Activated CD4-positive, alpha-beta T cell treated with anti-CD3 and anti-CD28 coated beads for 48 hours (primary cell): ENCODE measurements around the gene SLC22A31.

Experiments used
- DNase-seq: peaks from one replicate; pipeline ENCODE4 v3.0.0-alpha.2; 2020

The SLC22A31 gene

DNA sequence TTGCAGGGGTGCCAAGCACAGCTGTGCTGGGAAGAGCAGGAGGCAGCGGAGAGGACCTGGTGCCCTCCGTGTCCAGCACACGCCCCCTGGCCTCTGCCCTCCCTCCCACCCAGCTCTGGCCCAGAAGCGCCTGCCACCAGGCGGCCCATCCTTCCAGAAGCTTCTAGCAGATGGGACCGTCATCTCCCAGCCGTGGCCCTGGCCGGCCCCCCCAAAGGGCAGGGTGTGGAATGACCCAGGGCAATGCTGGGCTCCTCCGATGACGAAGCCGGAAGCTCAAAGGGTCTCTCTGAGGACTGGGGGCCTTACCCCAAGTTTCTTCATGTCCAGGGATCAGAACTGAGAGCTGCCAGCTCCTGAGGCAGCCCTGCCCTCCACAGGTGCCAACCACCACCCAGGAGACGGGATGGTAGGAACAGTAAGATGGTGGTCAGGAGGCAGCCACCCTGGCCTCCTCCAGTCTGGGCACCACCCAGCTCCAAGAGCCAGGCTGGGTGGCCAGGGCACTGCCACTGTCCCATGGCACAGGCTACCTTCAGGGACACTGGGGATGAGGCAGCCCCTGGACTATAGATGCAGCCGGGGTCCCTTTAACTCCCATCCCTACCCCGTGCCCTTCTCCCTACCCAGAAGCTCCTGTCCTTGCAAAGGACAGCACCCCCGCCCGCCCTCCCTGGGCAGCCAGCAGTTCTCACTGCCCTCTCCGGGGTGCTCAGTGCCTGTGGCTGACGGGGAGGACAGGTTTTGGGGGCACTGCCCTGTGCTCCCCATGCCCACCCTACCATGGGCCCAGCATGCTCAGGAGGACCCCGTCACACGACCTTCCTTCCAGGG lies 35.3 kb downstream of the SLC22A31 start:
- DNase-seq = no peak

DNA sequence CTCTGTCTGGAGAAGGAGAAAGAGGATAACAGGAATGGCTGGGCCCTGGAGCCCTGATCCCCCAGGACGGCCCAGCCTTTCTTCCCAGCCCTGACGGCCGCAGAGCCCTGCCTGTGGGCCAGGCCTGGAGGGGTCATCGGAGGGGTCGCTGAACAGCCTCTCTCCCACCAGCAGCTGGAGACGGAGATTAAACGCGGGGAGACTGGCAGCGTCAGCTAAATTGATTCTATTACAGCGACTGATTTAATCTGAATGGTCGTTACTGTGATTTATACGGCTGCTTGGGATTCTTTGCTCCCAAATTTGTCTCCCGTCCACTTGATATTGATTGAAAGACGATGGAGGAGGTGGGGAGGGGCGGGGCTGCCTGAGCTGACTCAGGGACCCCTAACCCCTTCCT lies 35.9 kb downstream of the SLC22A31 start:
- no peak for DNase-seq

DNA sequence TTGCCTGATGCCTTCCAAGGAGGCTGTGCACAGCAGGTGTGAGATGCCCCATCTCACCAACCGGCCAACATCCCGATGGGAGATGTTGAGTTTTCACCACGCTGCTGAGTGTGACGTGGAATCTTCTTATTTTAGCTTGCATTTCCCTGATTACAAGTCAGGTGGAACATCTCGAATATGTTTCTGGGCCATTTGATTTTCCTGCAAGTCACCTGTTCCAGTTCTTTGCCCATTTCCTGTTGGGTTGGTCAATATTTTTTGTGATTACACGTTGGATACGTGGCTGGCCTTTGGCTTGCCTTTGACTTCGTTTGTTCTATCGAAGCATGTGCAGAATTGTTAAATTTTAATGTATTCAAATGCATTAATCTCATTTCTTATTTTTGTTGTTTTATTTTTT lies 37.0 kb downstream of the SLC22A31 start:
- no peak for DNase-seq

DNA sequence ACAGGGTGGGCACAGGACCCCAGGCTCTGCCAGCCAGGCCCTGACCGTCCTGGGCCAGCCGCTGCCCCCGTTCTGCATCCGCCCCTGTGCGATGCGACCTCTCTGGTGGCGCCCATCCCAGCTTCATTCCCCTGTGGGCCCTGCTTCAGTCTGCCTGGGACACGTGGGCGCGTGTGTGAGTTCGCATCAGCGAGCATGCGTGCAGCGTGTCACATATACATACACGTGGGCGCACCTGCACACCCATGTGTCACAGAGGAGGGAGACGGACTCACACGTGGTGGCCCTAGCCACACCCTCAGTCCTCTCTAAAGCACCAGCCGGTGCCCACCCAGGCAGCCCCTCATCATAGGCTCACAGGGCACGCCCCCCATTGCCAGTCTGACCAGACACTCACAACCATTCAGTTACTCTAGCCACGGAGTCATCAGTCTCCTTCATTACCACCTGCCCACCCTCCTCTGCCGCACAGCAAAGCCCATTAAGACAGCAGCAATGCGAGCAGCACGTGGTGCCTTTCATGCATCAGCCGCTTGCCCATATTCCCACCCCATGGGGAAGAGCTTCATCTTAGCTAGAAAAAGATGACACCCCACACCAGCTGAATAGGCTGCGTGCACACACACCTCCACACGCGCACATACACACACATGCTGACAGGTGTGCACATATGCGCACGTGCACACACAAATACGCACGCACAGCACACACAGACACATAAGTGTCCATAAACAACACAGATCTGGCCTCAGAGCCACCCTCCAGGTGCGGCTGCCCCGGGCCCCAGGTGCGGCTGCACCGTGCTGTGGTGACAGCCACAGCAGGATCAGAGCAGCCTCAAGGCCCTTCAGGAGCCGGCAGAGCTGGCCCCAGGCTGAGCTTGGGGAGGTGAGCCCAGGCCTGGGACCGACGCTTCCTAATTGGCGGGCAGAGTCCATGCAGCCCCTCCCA lies 38.3 kb downstream of the SLC22A31 start:
- no peak for DNase-seq

DNA sequence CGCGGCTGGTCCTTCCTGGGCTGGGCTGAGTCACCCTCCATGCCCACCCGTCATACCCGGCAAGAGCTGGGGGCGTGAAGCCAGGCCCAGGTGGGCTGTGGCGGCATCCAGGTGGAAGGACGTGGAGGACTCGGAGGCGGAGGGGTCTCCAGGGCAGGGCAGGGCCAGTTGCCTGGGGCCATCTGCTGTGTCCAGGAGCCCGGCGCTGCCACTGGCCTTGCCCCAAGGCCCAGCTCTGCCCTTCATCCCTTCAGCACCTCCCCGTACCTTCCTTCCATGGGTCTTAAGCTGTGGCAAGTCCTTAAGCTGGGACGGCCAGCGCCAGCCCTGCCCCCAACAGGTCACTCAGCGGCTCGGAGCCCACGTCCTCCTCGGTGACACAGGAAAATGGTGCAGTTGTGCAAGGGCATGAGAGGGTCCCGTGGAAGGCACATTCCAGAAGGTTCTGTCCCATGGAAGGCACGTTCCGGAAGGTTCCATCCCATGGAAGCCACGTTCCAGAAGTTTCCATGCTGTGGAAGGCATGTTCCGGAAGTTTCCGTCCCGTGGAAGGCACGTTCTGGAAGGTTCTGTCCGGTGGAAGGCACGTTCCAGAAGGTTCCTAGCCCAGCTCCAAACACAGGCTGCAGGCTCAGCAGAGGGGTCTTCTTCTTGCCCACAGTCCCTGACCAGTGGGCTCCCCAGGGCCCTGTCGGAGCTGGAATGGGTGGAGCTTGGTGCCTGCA lies 39.2 kb downstream of the SLC22A31 start:
- DNase-seq = no peak

DNA sequence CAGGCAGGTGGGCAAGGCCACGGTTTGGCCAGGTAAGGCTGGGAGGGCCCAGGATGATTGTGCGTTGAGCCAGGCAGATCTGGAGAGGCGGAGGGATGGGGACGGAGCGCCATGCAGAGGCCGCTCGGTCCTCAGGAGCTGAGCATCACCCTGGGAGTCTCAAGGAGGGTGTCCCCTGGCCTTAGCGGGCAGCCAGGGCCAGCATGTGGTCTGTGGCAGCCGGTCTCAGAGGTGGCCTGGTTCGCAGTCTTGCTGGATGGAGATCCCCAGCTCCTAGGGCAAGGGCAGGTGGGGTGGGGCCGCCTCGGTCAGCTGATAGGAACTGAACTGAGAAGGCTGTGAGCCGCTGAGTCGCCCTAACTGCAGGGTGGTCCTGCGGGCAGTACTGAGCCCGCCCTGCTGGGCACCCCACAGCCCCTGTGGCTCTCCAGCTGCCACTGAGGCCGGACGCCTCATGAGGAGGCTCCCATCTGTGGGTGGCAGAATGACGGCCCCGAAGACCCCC lies 40.4 kb downstream of the SLC22A31 start:
- no peak for DNase-seq

DNA sequence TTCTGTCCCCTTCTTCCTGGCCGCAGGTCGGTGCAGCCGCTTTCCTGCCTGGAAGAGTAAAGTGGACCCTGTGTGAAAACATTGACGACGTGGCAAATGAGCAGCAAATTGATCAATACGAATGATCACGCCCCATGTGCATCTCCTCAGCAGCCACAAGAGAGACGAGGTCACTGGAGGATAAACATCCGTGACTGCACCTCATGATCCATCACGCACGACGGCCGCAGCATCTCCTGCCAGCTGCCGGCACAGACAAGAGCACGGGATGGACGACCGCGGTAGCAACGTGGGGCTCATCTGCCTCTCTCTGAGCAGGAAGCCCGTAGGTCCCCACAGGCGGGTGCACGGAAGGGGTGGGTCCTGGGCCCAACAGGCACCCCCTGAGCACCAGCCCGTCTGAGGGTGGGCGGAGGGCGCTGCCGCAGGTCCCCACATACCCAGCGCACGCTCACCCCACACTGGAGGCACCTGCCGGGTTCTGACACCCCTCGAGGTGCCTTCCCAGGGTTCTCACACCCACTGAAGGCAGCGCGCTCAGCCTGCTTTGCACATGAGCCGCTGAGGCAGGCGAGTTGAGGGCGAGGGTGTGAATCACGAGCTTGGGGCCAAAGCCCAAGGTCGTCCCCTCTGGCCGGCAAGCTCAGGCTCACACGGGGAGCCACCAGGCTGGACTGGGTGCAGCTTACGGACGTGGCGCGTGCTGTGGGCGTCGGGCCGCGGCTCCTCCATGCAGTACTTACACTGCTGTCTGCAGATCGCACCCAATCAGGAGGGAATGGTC lies 41.1 kb downstream of the SLC22A31 start:
- DNase-seq = no peak

DNA sequence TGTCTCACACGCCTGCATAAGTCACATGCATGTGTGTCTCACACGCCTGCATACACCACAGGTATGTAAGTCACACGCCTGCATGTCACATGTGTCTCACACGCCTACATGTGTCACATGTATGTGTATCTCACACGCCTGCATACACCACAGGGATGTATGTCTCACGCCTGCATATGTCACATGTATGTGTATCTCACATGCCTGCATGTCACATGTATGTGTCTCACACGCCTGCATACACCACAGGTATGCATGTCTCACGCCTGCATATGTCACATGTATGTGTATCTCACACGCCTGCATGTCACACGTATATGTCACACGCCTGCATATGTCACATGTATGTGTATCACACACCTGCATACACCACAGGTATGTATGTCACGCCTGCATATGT lies 42.6 kb downstream of the SLC22A31 start:
- no peak for DNase-seq

DNA sequence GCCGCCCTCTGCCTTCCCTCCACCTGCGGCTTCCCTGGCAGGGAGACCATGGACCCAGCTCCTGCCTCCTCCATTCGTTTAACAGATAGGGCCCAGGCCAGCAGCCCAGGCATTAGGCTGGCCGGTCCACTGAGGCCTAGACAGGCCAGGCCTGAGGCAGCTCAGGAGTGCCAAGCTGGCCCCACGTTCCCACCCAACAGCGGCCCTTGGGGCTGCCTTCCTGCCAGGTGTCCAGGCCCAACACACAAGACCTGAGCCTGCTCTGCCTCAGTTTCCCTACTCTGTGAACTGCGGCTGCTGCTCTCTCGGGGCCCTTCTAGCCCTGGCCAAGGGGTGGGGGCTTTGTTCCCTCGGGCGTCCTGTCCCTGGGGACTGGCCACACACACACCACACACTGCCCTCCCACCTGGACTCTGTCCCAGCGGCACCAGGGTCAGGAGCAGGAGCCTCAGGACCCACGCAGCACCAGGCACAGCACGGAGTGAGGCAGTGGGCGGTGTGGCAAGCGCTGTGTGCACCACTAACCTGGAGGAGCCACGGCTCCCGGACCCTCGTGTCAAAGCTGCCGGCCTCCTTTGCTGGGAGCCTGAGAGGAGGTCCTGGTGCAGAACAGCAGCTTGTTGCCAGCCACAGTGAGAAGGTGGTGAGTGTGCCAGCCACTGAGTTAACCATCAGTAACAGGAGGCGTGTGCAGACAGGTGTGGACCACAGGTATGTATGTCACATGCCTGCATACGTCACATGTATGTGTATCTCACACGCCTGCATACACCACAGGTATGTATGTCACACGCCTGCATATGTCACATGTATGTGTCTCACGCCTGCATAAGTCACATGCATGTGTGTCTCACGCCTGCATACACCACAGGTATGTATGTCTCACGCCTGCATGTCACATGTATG lies 43.3 kb downstream of the SLC22A31 start:
- no peak for DNase-seq

DNA sequence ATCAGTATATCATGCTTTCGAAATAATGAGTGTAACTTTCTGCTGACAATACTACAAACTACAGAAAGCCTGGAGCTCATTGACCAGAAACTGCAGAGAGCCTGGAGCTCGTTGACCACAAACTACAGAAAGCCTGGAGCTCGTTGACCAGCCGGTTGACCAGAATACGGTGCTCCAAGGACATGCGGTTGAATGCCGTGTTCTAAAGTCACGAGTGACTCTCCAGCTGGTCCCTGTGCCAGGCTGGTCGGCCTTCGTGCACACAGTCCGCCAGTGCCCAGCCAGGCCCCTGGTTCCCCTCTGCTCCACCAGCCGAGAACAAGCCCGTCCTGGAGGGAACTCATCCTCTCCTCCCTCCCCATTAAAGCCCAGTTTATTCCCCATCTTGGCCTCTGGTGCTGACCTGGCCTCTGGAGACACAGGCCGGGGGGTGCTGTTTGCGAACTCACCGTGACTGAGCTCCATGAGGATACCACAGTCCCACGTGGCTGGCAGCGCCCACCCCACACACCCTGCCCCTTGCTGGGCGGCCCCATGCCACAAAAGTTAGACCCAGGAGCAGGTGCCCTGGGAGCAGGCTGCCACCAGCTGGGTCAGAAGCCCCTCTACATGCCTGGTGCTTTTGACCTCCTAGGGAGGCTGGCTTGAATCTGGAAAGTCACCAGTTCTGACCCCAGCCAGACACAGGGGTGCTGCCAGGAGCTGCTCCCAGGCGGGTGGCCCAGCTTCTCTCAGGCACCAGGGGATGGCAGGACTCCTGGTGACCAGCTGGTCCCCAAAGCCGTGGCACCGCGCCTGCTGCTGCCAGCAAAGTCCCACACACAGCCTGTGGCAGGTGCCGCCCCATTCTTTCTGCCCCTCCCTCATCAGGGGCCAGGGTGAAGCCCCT lies 44.2 kb downstream of the SLC22A31 start:
- no peak for DNase-seq

DNA sequence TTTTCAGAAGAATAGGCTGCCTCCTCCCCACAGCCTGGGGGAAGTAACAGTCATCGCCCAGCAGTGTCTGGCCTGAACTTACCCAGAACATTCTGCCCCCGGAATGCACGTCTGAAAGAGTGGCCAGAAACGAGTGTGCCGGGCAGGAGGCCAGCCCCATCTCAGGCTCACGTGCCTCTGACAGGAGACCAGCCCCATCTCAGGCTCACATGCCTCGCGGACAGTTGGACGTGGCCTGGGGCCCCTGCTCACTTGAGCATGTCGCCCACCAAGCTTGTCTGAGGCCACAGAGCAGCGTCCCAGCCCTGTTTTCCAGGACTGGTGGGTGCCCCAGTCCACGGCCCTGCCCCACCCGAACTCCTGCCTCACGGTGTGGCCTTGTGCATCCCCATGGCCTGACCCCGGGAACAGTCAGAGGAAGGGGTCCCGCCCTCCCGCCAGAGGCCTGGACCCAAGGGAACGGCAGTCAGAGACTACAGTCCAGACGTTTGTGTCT lies 45.1 kb downstream of the SLC22A31 start:
- DNase-seq = no peak

DNA sequence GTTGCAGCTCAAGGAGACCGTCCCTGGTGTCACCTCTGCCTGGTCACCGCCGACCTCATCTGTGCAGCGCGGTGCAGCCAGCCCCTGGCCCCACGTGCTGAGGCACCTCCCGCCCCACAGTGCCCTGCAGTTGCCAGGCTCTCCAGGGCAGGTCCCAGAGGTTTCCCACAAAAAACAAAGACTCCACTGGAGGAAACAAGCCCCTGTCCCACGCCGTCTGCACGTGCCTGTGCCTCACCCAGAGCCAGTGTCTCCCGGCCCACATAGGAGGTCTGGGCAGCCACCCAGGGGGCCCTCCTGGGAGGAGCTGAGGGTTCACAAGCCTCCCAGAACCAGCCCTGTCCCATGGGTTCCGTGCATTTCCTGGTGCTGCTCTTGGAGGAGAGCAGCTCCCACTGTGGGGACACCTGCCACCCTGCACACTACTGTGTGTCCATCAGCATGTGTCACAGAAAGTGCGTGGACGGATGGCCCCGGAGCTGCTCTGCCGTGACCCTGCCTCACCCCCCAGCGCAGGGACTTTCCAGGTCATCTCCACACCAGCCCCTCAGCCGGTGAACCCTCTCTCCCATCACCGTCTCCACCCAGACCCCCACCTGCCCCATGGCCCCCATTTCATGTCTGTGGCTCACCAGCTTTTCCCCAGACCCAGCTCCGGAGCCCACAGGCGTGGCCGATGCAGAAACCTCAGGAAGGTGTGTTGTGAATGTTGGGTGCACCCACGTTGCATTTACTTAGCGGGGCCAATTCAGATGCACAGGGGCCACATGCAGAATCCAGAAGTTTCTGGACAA lies 45.8 kb downstream of the SLC22A31 start:
- DNase-seq = no peak

DNA sequence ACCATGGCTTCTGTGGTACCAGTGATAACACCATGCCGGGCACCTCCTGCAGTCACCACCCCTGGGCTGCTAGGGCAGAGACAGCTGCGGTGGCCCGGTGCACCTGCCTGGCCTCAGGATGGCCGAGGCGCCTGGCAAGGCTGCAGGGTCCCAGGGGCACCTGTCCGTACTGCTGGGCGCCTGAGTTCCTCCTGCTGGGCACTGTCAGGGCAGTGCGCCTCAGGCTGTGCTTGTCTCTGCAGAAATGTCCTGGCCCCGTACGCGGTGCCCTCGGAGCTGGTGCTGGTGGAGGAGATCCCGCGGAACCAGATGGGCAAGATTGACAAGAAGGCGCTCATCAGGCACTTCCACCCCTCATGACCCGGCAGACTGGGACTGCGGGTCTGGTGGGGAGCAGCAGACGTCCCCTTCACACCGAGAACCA lies 46.5 kb downstream of the SLC22A31 start:
- DNase-seq = no peak

DNA sequence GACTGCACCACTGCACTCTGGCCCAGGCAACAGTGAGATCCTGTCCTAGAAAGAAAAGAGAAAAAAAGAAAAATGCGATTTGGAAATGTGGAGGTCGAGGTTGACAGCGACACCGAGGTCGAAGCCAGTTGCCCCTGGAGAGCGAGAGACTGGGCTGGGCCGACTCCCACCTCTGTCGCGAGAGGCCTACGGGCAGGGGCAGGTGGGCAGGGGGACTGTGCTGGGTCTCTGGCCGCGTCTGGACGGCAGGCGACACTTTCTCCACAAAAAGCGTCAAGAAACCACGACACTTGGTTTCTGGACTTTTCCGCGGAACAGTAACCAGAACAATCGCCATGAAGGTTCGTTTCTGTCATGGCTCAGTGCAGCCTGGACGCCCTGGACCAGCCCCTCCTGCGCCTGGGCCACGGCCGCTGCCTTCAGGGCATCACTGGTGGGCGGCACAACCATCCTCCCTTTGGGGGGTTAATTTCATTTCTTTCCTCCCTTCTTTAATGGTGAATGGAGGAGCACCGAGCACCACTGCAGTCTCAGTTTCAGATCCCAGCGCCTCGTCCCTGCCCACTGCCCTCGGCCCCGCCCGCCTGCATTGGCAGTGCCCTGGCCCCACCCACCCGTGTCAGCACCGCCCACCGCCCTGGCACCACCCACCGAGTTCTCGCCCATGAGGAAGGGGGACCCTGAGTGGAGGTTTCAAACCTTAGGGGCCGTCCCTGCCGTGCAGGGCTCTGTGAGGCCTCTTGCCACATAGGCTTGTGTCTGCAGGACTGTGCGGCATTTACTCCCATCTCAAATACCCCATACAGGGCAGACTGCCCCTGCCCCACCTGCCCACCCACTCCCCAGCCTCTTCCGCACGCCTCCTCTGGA lies 47.3 kb downstream of the SLC22A31 start:
- no peak for DNase-seq

DNA sequence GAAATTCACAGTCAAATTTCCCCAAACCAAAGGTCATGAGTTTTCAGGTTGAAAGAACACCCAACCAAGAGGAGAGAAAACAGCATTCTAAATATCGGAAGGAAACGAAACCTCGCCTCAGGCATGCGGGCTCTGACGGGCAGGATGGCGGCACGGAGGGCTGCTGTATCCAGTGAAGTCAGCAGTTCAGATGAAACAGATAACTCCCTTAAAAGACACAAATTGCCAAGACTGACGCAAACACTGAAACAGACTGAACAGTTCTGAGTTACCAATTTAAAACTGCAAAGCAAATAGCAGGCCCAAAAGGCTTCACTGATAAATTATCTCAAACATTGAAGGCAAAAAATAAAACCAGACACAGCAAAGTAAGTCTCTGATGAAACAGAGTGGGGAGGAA lies 49.4 kb downstream of the SLC22A31 start:
- DNase-seq = no peak

DNA sequence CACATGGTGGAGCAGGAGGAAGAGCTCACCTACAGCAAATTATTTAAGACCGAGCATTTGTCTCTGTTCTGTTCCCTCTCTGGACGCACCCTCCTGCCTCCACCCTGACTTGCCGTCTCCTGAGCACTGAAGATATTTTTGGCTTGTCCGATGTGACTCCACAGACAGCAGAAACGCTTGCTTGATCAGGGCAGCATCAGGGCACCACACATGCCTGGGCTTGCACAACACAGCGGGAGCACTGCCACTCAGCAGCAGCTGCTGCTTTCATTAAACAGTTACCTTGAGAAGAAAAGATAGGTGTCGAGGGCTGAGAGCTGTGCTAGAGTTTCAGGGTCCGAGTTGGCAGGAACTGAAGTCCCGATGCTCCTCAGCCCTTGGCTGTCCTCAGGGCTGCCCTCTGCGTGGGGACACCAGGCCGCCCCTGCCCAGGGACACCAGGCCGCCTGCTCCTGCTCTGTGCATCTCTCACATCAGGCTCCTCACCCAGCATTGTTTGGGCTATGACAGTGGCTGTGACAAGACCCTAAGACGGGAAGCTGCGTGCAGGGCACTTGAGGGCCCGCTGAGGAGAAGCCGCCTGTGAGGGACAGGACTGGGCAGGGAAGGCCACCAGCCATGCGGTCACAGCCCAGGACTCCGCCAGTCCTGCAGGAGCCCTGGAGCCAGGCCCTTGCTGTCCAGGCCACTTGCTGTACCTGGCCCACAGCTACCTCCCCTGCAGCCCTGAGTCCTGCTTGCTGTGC lies 50.1 kb downstream of the SLC22A31 start:
- no peak for DNase-seq

DNA sequence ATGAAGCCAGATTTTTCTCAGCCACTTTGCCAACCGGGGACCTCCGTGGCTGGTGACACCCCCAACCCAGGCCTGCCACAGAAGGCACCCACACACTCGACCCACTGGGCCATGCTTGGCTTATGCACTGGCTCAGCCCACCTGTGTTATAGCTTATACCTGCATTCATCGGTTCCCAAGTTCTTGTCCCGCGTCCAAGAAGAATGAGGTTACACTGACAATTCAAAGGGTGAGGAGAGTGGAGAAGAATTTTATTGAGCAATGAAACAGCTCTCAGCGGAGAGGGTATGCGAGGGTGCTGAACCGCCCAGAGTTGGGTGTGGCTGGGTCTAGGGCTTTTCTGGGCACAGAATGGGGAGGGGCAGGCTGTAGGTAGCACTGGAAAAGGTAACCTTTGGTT lies 51.0 kb downstream of the SLC22A31 start:
- no peak for DNase-seq
